Left lung (tissue), 10 donors: ENCODE measurements around the gene ZNF556. TPM values are rescaled to one million over a fixed set of nuclear protein-coding genes. Genes with fewer than 3 reads are reported as not detected.

Experiments
- ATAC-seq: fragments of 200-7000 bp; cut with Tn5 transposase; one replicate; pipeline ENCODE4 v1.9.1; 2020; ENCODE audit warnings: moderate library complexity
- DNase-seq, 4 donors: peaks; one replicate each; pipeline ENCODE4 v3.0.0-alpha.2; 2013 to 2020
- H3K27ac ChIP-seq, 2 donors: fragments of 200-600 bp; sonication (generic) in 1 of 2; one replicate each; pipeline versions ENCODE4 v1.5.0 to v1.8.0; 2020 to 2021
- H3K27me3 ChIP-seq, 2 donors: fragments of 200-600 bp; sonication (generic) in 1 of 2; one replicate each; pipeline versions ENCODE4 v1.5.0 to v1.8.0; 2020 to 2021
- H3K36me3 ChIP-seq, 2 donors: fragments of 200-600 bp; sonication (generic) in 1 of 2; one replicate each; pipeline versions ENCODE4 v1.5.0 to v1.8.0; 2020 to 2021
- H3K4me1 ChIP-seq, 2 donors: fragments of 200-600 bp; one replicate each; pipeline ENCODE4 v1.8.0; 2021
- H3K4me3 ChIP-seq, 2 donors: fragments of 200-600 bp; sonication (generic) in 1 of 2; one replicate each; pipeline versions ENCODE4 v1.5.0 to v1.8.0; 2020 to 2021; ENCODE audit warnings: mild to moderate bottlenecking in 1 of 2
- H3K9me3 ChIP-seq, 2 donors: fragments of 200-600 bp; sonication (generic) in 1 of 2; one replicate each; pipeline versions ENCODE4 v1.5.0 to v1.8.0; 2020 to 2021
- intact Hi-C, 2 donors: fragments of 100-400 bp; cut with DNase I; formaldehyde crosslinking; loops; one replicate each; pipeline versions ENCODE4 v1.11.2 to v1.14.2; 2022
- polyA plus RNA-seq, 6 donors: library from polyadenylated mRNA; unstranded; fragments of 120-200 nt; gene quantifications; one replicate each; pipeline ENCODE4 v1.2.1, GENCODE V29; 2013; ENCODE audit not compliant: insufficient read length in 6 of 6
- total RNA-seq, 2 donors: library from RNA; stranded (reverse); fragmentation: NEBNext Ultra II Directional; extraction: Animal tissue kit (Norgen Biotek cat#: 25700); gene quantifications; one replicate each; pipeline ENCODE4 v1.2.1, GENCODE V29; 2021
- TF ChIP-seq, protein P1 (sequence below), 2 donors: fragments of 200-600 bp; sonication (generic) in 1 of 2; IDR thresholded peaks; one replicate each; pipeline versions ENCODE4 v1.5.0 to v1.8.0; 2021; ENCODE audit warnings: antibody characterized with exemption in 2 of 2
- donor health status: DM: no; HTN: yes; CAD: no.
- donor health status: DM: no; HTN: no; CAD: no.

ZNF556 gene
- total and polyA plus RNA-seq, 8 donors: 0.06 to 0.21 (median 0.14) TPM; not detected in 2

DNA sequence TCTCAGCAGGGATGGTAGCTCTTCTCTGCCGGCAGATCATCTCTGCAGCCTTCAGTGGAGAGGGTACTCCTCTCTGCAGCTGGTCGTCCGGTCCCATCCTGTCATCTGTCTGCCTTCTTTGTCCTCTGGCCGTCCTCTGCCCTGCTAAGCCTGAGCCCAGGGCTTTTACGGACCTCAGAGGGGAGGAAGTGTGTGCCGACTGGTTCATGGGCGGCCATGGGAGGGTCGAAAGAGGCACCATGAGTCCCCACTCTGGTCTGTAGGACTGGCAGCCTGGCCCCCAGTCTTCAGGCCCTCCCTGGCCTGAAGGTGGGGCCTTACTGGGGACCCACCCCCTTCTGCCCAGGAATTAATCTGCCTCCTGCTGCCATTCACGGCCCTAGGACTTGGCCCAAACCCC lies 43.5 kb upstream of the ZNF556 start:
- TF ChIP-seq, protein P1, sequence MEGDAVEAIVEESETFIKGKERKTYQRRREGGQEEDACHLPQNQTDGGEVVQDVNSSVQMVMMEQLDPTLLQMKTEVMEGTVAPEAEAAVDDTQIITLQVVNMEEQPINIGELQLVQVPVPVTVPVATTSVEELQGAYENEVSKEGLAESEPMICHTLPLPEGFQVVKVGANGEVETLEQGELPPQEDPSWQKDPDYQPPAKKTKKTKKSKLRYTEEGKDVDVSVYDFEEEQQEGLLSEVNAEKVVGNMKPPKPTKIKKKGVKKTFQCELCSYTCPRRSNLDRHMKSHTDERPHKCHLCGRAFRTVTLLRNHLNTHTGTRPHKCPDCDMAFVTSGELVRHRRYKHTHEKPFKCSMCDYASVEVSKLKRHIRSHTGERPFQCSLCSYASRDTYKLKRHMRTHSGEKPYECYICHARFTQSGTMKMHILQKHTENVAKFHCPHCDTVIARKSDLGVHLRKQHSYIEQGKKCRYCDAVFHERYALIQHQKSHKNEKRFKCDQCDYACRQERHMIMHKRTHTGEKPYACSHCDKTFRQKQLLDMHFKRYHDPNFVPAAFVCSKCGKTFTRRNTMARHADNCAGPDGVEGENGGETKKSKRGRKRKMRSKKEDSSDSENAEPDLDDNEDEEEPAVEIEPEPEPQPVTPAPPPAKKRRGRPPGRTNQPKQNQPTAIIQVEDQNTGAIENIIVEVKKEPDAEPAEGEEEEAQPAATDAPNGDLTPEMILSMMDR (IDR thresholded peaks at IDR 0.05): no peak
- H3K27me3 ChIP-seq: no peaks in the 10 kb centered on the region
- ATAC-seq: no peak
- intact Hi-C loops: no loop called here
- DNase-seq: no peak
- H3K9me3 ChIP-seq: peaks cover 0 to 7% of the 10 kb centered on the region in 2 donors
- no peak overlapping the region for H3K27ac ChIP-seq
- H3K36me3 ChIP-seq: peaks cover 0 to 10% of the 10 kb centered on the region in 2 donors
- H3K4me1 ChIP-seq: peaks cover 6 to 10% of the 10 kb centered on the region in 2 donors
- H3K4me3 ChIP-seq: no peak overlapping the region

- no peak for DNase-seq
- H3K4me1 ChIP-seq: peaks cover 6 to 10% of the 10 kb centered on the region in 2 donors
Measured at GRCh38 chr19:2824129-2824528, 43.0 kb upstream of the ZNF556 start.

GRCh38 chr19:2827022-2827421 lies 40.1 kb upstream of the ZNF556 start:
- H3K4me1 ChIP-seq: no peaks in the 10 kb centered on the region
- no peak overlapping the region for H3K4me3 ChIP-seq
- intact Hi-C loops: no loop called here
- TF ChIP-seq, protein P1 (IDR thresholded peaks at IDR 0.05): no peak
- H3K27ac ChIP-seq: no peak overlapping the region
- H3K36me3 ChIP-seq: peaks cover 0 to 10% of the 10 kb centered on the region in 2 donors
- DNase-seq (no peak), ATAC-seq (no peak)
- no peaks in the 10 kb centered on the region for H3K27me3 ChIP-seq
- H3K9me3 ChIP-seq: peaks cover 0 to 36% of the 10 kb centered on the region in 2 donors

More at GRCh38 chr19:2824129-2824528, 43.0 kb upstream of the ZNF556 start:
- Histone ChIP-seq H3K9me3 (peaks cover 0 to 12% of the 10 kb centered on the region in 2 donors), H3K27me3 (no peaks in the 10 kb centered on the region), H3K36me3 (peaks cover 0 to 10% of the 10 kb centered on the region in 2 donors), H3K27ac (no peak overlapping the region), H3K4me3 (no peak overlapping the region)
- TF ChIP-seq, protein P1 (IDR thresholded peaks at IDR 0.05): no peak
- no peak for ATAC-seq
- intact Hi-C loops: no loop called here

DNA sequence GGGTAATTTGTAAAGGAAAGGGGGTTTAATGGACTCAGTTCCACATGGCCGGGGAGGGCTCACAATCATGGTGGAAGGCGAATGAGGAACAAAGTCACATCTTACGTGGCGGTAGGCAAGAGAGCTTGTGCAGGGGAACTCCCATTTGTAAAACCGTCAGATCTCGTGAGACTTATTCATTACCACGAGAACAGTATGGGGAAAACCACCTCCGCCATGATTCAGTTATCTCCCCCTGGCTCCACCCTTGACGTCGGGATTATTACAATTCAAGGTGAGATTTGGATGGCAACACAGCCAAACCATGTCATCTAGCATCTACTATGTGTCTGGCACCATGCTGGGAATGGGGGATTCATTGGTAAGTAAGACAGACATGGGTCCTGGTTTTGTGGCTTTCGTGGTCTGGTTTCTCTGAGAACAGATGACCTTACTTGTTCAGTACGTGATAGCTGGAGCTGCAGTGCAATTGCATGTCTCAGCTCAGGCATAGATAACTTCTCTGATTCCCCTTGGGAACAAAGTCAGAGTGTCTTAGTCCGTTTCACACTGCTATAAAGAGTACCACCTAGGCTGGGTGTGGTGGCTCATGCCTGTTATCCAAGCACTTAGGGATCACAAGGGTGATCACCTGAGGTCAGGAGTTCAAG lies 39.2 kb upstream of the ZNF556 start:
- DNase-seq: no peak
- intact Hi-C loops: no loop called here
- Histone ChIP-seq H3K4me3 (no peak overlapping the region), H3K27me3 (no peaks in the 10 kb centered on the region), H3K27ac (no peak overlapping the region), H3K36me3 (peaks cover 0 to 20% of the 10 kb centered on the region in 2 donors), H3K4me1 (no peaks in the 10 kb centered on the region), H3K9me3 (peaks cover 0 to 45% of the 10 kb centered on the region in 2 donors)
- TF ChIP-seq, protein P1 (IDR thresholded peaks at IDR 0.05): no peak
- ATAC-seq: no peak

DNA sequence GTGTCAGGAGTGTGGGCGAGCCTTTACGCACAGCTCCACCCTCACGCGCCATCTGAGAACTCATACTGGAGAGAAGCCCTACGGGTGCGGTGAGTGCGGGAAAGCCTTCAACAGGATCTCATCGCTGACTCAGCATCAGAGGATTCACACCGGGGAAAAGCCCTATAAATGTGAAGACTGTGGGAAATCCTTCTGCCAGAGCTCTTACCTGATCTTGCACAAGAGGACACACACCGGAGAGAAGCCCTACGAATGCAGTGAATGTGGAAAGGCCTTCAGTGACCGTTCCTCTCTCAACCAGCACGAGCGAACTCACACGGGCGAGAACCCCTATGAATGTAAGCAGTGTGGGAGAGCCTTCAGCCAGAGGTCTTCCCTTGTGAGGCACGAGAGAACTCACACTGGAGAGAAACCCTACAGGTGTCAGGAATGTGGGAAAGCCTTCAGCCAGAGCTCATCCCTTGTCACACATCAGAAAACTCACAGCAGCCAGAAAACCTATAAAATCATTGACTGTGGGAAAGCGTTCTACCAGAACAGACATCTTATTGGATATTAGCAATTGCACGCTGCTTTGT lies 32.8 kb upstream of the ZNF556 start:
- Histone ChIP-seq H3K27me3 (no peaks in the 10 kb centered on the region), H3K4me3 (no peak overlapping the region), H3K9me3 (peaks cover 0 to 94% of the 10 kb centered on the region in 2 donors), H3K4me1 (no peaks in the 10 kb centered on the region), H3K36me3 (peaks cover 0 to 28% of the 10 kb centered on the region in 2 donors), H3K27ac (no peak overlapping the region)
- DNase-seq (no peak), ATAC-seq (no peak)
- intact Hi-C loops: no loop called here
- TF ChIP-seq, protein P1 (IDR thresholded peaks at IDR 0.05): no peak
